NT2/D1 (cell line): Measurements from ENCODE around the gene CKS1B.

Experiments used
- SUZ12 ChIP-seq: IDR thresholded peaks from 2 replicates; pipeline ENCODE4 v1.6.1; 2011; ENCODE audit not compliant: insufficient read length, insufficient read depth; ENCODE audit errors: extremely low read depth
- YY1 ChIP-seq: IDR thresholded peaks from 2 replicates; pipeline ENCODE4 v1.6.1; 2011; ENCODE audit not compliant: insufficient read length, insufficient read depth
- ZNF274 ChIP-seq: IDR thresholded peaks from 2 replicates; pipeline ENCODE4 v1.6.1; 2011; ENCODE audit warnings: mild to moderate bottlenecking, low read depth, low read length

- TF ChIP-seq YY1 (no peak), ZNF274 (no peak), SUZ12 (no peak)
These were observed 41.9 kb downstream of the CKS1B start for GRCh38 chr1:155016231-155016831.
